MM.1S (cell line): ENCODE results near the gene RTP5.

Experiments used
- CTCF ChIP-seq: fragments of 300-600 bp; sonication (generic); IDR thresholded peaks from 2 replicates; pipeline ENCODE4 v1.5.1; 2016; ENCODE audit warnings: antibody characterized with exemption, low read length, mixed read lengths
- EZH2phosphoT487 ChIP-seq: fragments of 300-600 bp; sonication (generic); IDR thresholded peaks from 2 replicates; pipeline ENCODE4 v1.6.1; 2018; ENCODE audit warnings: antibody characterized with exemption, low read length

- TF ChIP-seq CTCF: no peak
- no peak for TF ChIP-seq EZH2phosphoT487
Measured at GRCh38 chr2:241885946-241886643, 16.6 kb downstream of the RTP5 start.
